Right ventricle myocardium inferior (tissue), 1 donor: ENCODE results near the gene PTHLH. TPM values are rescaled to one million over a fixed set of nuclear protein-coding genes. Genes with fewer than 3 reads are reported as not detected.

Experiments
- ATAC-seq: fragments of 200-7000 bp; cut with Tn5 transposase; one replicate; pipeline ENCODE4 v1.9.1; 2020; ENCODE audit warnings: mild to moderate bottlenecking, moderate library complexity
- DNase-seq: peaks from one replicate; pipeline ENCODE4 v3.0.0; 2021; ENCODE audit errors: missing footprints
- intact Hi-C: fragments of 100-400 bp; cut with DNase I; formaldehyde crosslinking; loops from one replicate; pipeline ENCODE4 v1.11.0; 2022
- total RNA-seq: library from RNA; stranded (reverse); fragmentation: NEBNext Ultra II Directional; extraction: Animal tissue kit (Norgen Biotek cat#: 25700); gene quantifications from one replicate; pipeline ENCODE4 v1.2.1, GENCODE V29; 2021
- donor health status: DM: no; HTN: yes; CAD: no; lungs with severe emphysema.

PTHLH gene
- total RNA-seq, 1 donor from 2014 or later = not detected

DNA sequence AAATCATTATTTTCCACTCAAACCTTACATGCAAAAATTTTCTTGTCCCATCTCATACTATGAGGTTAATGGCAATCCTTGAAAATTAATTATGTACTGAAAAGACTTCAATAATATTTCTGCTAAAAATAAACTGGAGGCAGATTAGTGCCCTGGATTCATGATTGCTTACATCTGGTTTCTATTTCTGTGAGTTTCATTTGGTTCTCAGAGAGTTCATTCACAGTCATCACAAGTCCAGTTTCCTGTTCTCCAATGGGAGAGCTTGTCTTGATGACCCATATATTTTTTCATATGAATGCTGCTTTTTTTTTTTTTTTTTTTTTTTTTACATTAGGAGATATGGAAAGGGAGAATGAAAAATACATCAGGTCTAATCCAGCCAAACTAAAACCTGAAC, 6.6 kb upstream of the PTHLH start:
- ATAC-seq (no peak), DNase-seq (no peak)
- intact Hi-C loops = no loop called here

GRCh38 chr12:27975222-27976136, 2.9 kb upstream of the PTHLH start:
- no peak for DNase-seq
- ATAC-seq = no peak
- intact Hi-C loops = no loop called here

DNA sequence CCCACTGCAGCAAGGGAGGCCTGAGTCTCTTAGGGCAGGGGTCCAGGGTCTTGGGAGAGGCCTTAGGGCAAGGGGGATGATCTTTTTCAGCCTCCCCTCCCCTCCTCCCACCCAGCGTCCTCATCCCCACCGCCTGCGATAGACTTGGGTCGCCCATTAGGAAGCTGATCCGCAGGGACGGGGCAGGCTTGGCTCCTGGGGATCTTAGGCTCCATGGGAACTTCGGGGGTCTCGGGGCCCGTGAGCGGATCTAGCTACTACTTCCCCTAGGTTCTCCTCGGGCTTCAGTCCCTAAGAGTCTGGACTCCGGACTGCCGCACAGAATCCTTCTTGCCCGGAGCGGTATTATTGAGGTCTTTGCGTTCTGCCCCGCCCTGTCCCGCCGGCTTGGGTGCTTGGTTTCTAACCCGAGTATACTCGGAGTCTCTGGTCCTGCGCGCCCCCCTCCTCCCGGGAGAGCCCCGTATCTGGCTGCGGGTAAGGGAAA, 2.2 kb upstream of the PTHLH start:
- intact Hi-C loops = no loop called here
- DNase-seq (no peak), ATAC-seq (no peak)

- no peak for ATAC-seq
- DNase-seq = no peak
- intact Hi-C loops = no loop called here
Measured at GRCh38 chr12:27973487-27973890, 956 bp upstream of the PTHLH start.

GRCh38 chr12:27971606-27972005, 927 bp downstream of the PTHLH start:
- ATAC-seq (no peak), DNase-seq (no peak)
- intact Hi-C loops = no loop called here

DNA sequence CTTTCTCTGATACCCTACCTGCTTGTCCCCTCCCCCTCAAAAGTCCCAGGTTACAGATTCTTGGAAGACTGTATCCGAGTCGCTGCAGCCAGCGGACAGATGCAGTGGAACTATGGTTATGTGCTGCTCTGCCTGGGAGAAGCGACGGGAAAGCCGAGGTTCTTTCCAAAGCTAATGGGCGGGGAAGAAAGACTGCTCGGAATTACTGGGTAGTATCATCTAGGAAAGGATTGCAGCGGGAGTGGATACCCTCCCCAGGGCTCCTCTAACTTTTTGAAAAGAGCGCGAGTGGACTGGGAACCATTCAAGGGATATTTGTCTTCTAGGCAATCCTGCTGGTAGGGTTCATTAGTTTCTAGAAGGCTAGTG, 1.4 kb downstream of the PTHLH start:
- ATAC-seq (peak; percentile 17), DNase-seq (no peak)
- intact Hi-C loops = no loop called here

DNA sequence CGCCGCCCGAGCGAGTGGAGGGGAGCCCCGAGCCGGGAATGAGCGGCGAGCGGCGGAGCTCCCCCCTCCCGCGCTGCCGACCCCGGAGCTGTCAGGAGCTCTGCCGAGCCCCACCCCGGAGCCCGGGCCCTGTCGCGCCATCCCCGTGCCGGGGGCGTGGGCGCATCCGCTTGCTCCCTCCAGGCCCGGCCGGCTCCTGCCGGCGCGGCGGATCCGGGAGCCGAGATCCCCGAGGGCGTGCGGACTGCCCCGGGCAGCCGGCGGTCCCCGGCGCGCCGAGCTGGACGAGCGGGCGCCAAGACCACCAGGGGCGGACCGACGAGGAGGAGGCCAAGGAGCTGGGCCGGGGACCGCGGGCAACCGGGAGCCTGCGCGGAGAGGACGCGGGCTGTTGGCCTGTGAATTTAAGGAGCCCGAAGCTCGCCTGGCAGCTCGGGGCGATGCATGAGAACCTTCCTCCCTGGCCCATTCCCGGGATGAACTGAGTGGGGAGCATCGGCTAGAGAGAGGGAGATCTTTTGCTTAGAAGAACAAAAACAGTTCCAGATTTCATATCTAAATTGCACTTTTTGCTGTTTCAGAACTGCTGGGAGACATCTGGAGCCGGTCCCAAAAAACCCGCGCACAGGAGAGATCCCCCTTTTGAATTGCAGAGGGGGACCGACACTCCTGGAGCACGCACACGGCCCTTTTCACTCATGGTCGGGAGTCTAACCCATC, 2.0 kb downstream of the PTHLH start:
- no peak for DNase-seq
- peak; percentile 44 for ATAC-seq
- intact Hi-C loops = no loop called here

- DNase-seq (peak; percentile 71), ATAC-seq (peak; percentile 65)
Measured at GRCh38 chr12:27969624-27970400, 2.7 kb downstream of the PTHLH start.

GRCh38 chr12:27968972-27969623, 3.4 kb downstream of the PTHLH start:
- no peak for DNase-seq
- ATAC-seq = no peak
- intact Hi-C loops = no loop called here

More at GRCh38 chr12:27969624-27970400, 2.7 kb downstream of the PTHLH start:
- intact Hi-C loops = no loop called here

- no peak for DNase-seq
- no peak for ATAC-seq
- intact Hi-C loops = no loop called here
Measured at GRCh38 chr12:27967551-27968054, 4.9 kb downstream of the PTHLH start.

- intact Hi-C loops = no loop called here
- no peak for DNase-seq
- ATAC-seq = no peak
Measured at GRCh38 chr12:27966870-27967269, 5.7 kb downstream of the PTHLH start.

GRCh38 chr12:27965966-27966365, 6.6 kb downstream of the PTHLH start:
- no peak for DNase-seq
- intact Hi-C loops = no loop called here
- ATAC-seq = no peak

DNA sequence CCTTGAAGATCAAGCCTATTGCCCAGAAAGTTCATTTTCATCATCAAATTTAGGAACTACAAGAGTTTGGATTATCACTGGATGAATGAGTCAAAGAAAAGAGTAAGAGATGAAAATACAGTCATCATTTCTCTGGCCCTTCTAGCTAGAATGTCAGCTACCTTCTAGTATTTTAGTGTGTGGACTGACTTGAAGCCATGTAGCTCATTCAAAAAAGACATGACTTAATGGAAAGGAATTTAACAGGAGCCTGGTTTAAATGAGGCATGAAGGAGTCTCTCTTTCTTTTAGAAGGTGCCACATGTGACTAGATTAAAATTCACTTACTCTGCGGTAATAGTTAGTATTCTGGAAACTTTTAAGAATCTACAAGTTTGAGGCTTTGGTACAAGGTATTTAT, 7.1 kb downstream of the PTHLH start:
- intact Hi-C loops = no loop called here
- no peak for DNase-seq
- ATAC-seq = no peak

- DNase-seq (no peak), ATAC-seq (no peak)
- intact Hi-C loops = no loop called here
Measured at GRCh38 chr12:27964123-27964522, 8.4 kb downstream of the PTHLH start.

DNA sequence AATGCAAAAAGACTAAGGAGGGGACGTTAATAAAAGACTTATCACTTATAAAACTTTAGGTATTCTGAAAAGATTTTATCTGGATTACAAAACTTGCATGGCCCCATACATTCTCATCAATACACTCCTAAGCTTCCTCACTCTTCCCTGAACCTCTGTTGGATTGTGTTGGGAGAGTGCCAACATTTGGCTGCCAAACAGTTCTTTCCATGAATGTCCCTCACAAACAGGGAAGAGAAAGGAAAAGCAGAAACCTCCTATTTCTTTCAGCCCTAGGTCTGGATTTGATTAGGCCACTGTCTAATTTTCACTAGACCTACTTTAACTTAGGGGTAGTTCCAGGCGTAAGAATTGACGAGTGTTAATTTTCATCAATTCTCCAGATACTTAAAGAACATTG, 11.7 kb downstream of the PTHLH start:
- ATAC-seq = no peak
- no peak for DNase-seq
- intact Hi-C loops = no loop called here

GRCh38 chr12:27958675-27959074, 13.9 kb downstream of the PTHLH start:
- ATAC-seq = no peak
- DNase-seq = no peak
- intact Hi-C loops = no loop called here

GRCh38 chr12:27957366-27957765, 15.2 kb downstream of the PTHLH start:
- ATAC-seq (no peak), DNase-seq (no peak)
- intact Hi-C loops = no loop called here

GRCh38 chr12:27953817-27954216, 18.7 kb downstream of the PTHLH start:
- no peak for DNase-seq
- no peak for ATAC-seq
- intact Hi-C loops = no loop called here

DNA sequence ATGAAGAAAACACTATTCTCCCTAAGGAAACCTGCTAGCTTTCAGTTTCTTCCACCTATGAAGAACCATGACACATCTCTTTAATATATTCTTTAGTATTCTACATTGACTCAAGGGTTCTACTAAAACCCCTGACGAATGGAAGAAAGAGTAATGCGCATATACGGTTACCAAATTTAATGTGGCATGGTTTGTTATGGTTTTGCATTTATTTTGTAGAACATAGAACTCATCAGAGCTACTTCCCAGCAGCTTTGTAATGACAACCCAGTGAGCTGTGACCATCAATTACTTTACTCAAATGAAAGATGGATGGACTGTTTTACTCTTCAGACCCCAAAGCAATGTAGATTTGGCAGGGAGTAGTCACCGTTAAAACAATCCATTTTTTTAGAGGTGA, 19.2 kb downstream of the PTHLH start:
- no peak for ATAC-seq
- intact Hi-C loops = no loop called here
- DNase-seq = no peak
